K562 treated with DMSO at 1 percent for 48 hours (cell line): ENCODE measurements around the gene TMC2. TPM values are rescaled to one million over a fixed set of nuclear protein-coding genes. Genes with fewer than 3 reads are reported as not detected.

Experiments used
- total RNA-seq: library from RNA; unstranded; fragments of 300-600 nt; gene quantifications from 2 replicates; pipeline ENCODE4 v1.2.3, GENCODE V29; 2022; ENCODE audit warnings: low replicate concordance; ENCODE audit errors: extremely low read depth

The TMC2 gene
- not detected in 2 replicates for total RNA-seq

GRCh38 chr20:2536560-2536986, at the start of gene TMC2:
TMC2 (plus strand) TSS chr20:2536573; CDS start chr20:2536622, 49 bp downstream.

GRCh38 chr20:2508631-2509467, 27.5 kb upstream of the TMC2 start, which contains the start of gene ZNF343:
ZNF343 (minus strand) TSS chr20:2508915; CDS start chr20:2493895, 15,020 bp downstream.

GRCh38 chr20:2651772-2652723, 115.7 kb downstream of the TMC2 start, which contains the start of gene NOP56:
NOP56 (plus strand) TSS chr20:2652632; CDS start chr20:2652661, 29 bp downstream.

GRCh38 chr20:2663887-2664719, 127.7 kb downstream of the TMC2 start, which contains the start of gene IDH3B:
IDH3B (minus strand) TSS chr20:2664216; CDS start chr20:2664188, 28 bp downstream.

Other genes starting within 250 kb of the TMC2 start
- gene TGM3, start 240.6 kb upstream of the TMC2 start, total RNA-seq, result not detected in 2 replicates
- gene TGM6, start 155.7 kb upstream of the TMC2 start, total RNA-seq, result not detected in 2 replicates
- not detected in 2 replicates for gene SNRPB, start 65.8 kb upstream of the TMC2 start, total RNA-seq
- not detected in 2 replicates for gene ZNF343, start 27.7 kb upstream of the TMC2 start, total RNA-seq
- not detected in 2 replicates for gene NOP56, start 116.1 kb downstream of the TMC2 start, total RNA-seq
- gene IDH3B, start 127.6 kb downstream of the TMC2 start, total RNA-seq, result not detected in 2 replicates
- not detected in 2 replicates for gene EBF4, start 156.2 kb downstream of the TMC2 start, total RNA-seq